ENCODE measurements around the gene ALG5.

The ALG5 gene

GRCh38 chr13:36918246-36919131 is 80.7 kb downstream of the ALG5 start:
- H3K4me1 ChIP-seq (ENCODE audit: insufficient read depth, low read length): no peaks in the 10 kb centered on the region
- no peaks in the 10 kb centered on the region for H4K20me1 ChIP-seq (ENCODE audit: insufficient read depth, low read length)
- no peak overlapping the region for H3K4me2 ChIP-seq (ENCODE audit: insufficient read depth, low read length)
- H2AFZ ChIP-seq (ENCODE audit: low read depth, low read length): no peak overlapping the region
- no peak overlapping the region for H3K9ac ChIP-seq (ENCODE audit: low read depth, low read length)
- no peak for ATAC-seq (ENCODE audit: insufficient read depth, low read depth)
- DNase-seq: no peak
- H3K27ac ChIP-seq (ENCODE audit: low read length): no peak overlapping the region
- TF ChIP-seq EZH2 (IDR thresholded peaks at IDR 0.05; ENCODE audit: borderline replicate concordance, low read depth, low read length, severe bottlenecking): no peak
- TF ChIP-seq, protein P1, sequence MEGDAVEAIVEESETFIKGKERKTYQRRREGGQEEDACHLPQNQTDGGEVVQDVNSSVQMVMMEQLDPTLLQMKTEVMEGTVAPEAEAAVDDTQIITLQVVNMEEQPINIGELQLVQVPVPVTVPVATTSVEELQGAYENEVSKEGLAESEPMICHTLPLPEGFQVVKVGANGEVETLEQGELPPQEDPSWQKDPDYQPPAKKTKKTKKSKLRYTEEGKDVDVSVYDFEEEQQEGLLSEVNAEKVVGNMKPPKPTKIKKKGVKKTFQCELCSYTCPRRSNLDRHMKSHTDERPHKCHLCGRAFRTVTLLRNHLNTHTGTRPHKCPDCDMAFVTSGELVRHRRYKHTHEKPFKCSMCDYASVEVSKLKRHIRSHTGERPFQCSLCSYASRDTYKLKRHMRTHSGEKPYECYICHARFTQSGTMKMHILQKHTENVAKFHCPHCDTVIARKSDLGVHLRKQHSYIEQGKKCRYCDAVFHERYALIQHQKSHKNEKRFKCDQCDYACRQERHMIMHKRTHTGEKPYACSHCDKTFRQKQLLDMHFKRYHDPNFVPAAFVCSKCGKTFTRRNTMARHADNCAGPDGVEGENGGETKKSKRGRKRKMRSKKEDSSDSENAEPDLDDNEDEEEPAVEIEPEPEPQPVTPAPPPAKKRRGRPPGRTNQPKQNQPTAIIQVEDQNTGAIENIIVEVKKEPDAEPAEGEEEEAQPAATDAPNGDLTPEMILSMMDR (IDR thresholded peaks at IDR 0.05; ENCODE audit: borderline replicate concordance, extremely low read depth, low read length, poor library complexity, severe bottlenecking): no peak
- H3K36me3 ChIP-seq (ENCODE audit: insufficient read depth, low read length): no peaks in the 10 kb centered on the region
- H3K27me3 ChIP-seq (ENCODE audit: insufficient read depth, low read length, poor library complexity): peaks cover 4% of the 10 kb centered on the region
- no peak overlapping the region for H3K4me3 ChIP-seq (ENCODE audit: low read depth in 1 of 2, low read length in 2 of 2)
- H3K9me3 ChIP-seq (ENCODE audit: insufficient read depth, low read length, severe bottlenecking): no peaks in the 10 kb centered on the region
- H3K79me2 ChIP-seq (ENCODE audit: insufficient read depth, low read length): no peaks in the 10 kb centered on the region

- Histone ChIP-seq H3K4me3 (ENCODE audit: low read depth in 1 of 2, low read length in 2 of 2) (no peak overlapping the region), H3K79me2 (ENCODE audit: insufficient read depth, low read length) (no peaks in the 10 kb centered on the region), H3K36me3 (ENCODE audit: insufficient read depth, low read length) (no peaks in the 10 kb centered on the region), H2AFZ (ENCODE audit: low read depth, low read length) (no peak overlapping the region), H3K9me3 (ENCODE audit: insufficient read depth, low read length, severe bottlenecking) (no peaks in the 10 kb centered on the region), H3K4me2 (ENCODE audit: insufficient read depth, low read length) (no peak overlapping the region), H3K4me1 (ENCODE audit: insufficient read depth, low read length) (no peaks in the 10 kb centered on the region), H4K20me1 (ENCODE audit: insufficient read depth, low read length) (no peaks in the 10 kb centered on the region), H3K9ac (ENCODE audit: low read depth, low read length) (no peak overlapping the region), H3K27ac (ENCODE audit: low read length) (no peak overlapping the region), H3K27me3 (ENCODE audit: insufficient read depth, low read length, poor library complexity) (peaks cover 4% of the 10 kb centered on the region)
- ATAC-seq (ENCODE audit: insufficient read depth, low read depth) (no peak), DNase-seq (no peak)
- TF ChIP-seq EZH2 (IDR thresholded peaks at IDR 0.05; ENCODE audit: borderline replicate concordance, low read depth, low read length, severe bottlenecking): no peak
- TF ChIP-seq, protein P1 (IDR thresholded peaks at IDR 0.05; ENCODE audit: borderline replicate concordance, extremely low read depth, low read length, poor library complexity, severe bottlenecking): no peak
Observed at GRCh38 chr13:36917311-36917710, 81.8 kb downstream of the ALG5 start.

- Histone ChIP-seq H3K9me3 (ENCODE audit: insufficient read depth, low read length, severe bottlenecking) (no peaks in the 10 kb centered on the region), H3K4me3 (ENCODE audit: low read depth in 1 of 2, low read length in 2 of 2) (no peak overlapping the region), H2AFZ (ENCODE audit: low read depth, low read length) (no peak overlapping the region), H3K79me2 (ENCODE audit: insufficient read depth, low read length) (no peaks in the 10 kb centered on the region), H3K4me2 (ENCODE audit: insufficient read depth, low read length) (no peak overlapping the region), H4K20me1 (ENCODE audit: insufficient read depth, low read length) (no peaks in the 10 kb centered on the region), H3K27me3 (ENCODE audit: insufficient read depth, low read length, poor library complexity) (peaks cover 4% of the 10 kb centered on the region), H3K9ac (ENCODE audit: low read depth, low read length) (no peak overlapping the region), H3K4me1 (ENCODE audit: insufficient read depth, low read length) (no peaks in the 10 kb centered on the region), H3K36me3 (ENCODE audit: insufficient read depth, low read length) (no peaks in the 10 kb centered on the region), H3K27ac (ENCODE audit: low read length) (no peak overlapping the region)
- TF ChIP-seq EZH2 (IDR thresholded peaks at IDR 0.05; ENCODE audit: borderline replicate concordance, low read depth, low read length, severe bottlenecking): no peak
- TF ChIP-seq, protein P1 (IDR thresholded peaks at IDR 0.05; ENCODE audit: borderline replicate concordance, extremely low read depth, low read length, poor library complexity, severe bottlenecking): no peak
- DNase-seq (no peak), ATAC-seq (ENCODE audit: insufficient read depth, low read depth) (no peak)
Observed at GRCh38 chr13:36915896-36916640, 83.1 kb downstream of the ALG5 start.
